Smooth muscle cell of the brain vasculature (primary cell): ENCODE data around the gene OR52B4.
"Not testable (repeated sequence)": the region's sequence is repeated elsewhere in the genome, so short reads cannot be mapped to it uniquely, and the experiment has no call there.

ENCODE experiments used
- DNase-seq: peaks from one replicate; pipeline ENCODE4 v3.0.0-alpha.2; 2012; ENCODE audit warnings: low read depth, low spot score

The OR52B4 gene

DNA sequence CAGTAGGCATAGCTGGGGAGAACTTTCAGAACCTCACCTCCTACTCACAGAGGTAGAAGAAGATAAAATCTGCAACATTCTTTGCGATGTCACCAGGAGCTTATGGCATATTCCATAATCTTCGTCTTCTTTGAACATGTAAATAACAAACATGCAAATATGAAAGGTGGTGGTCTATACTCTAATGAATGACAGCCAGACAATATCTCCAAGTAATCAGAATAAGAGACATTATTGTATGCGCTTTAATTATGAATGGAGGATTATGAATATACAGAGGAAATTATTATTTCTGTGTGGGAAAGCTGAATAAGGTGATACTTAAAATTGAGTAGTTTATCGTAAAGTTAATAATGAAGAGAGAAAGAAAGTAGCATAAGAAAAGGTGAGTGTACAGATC, at the start of gene OR52B4:
Gene OR52B4, minus strand, starts transcription at position 101 of the 400 bp plus-strand sequence. Its CDS starts 91 bp downstream, at position 10.
- no peak for DNase-seq

DNA sequence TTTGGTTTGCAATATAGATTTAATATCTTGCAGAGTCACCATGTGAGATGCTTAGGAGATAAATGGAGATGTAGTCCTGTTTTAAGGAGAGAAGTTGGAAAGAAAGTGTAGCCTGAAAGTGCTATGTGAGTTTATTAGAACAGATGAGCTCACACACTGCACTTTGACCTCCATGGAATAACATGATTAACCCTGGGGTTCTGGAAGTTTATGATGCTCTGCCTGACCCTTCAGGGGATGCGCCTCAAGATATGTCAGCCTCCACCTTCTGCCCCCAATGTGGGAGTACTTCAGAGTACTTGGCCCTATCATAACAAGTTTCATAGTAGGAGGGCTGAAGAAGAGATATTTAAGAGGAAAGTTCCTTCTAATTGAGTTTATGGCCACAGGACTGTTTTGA, 48.6 kb upstream of the OR52B4 start:
- no peak for DNase-seq

DNA sequence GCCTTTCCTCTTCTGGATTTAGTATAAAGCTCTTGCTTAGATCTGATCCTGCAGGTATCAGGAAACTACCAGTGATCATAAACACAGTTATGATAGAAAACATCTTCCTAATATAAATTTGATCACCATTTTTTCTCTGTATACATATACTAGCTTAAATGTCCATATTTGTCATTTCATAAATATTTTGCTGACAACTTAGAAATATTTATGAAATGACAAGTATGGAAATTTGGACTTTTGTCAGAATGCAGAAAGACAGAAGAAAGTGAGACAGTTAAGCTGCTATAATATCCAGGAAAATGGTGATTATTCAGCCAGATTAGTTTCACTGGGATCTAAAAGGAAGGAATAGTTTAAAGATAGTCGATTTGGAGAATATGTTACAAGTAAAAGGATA, 48.1 kb upstream of the OR52B4 start:
- no peak for DNase-seq

- not testable (repeated sequence) for DNase-seq
These were observed 38.0 kb upstream of the OR52B4 start for GRCh38 chr11:4406206-4406605.

- no peak for DNase-seq
These were observed 25.7 kb upstream of the OR52B4 start for GRCh38 chr11:4393858-4394223.

- peak; percentile 59 for DNase-seq
These were observed 25.1 kb upstream of the OR52B4 start, which contains the start of gene TRIM21 for GRCh38 chr11:4393209-4393857. TSS of gene TRIM21 (minus strand) at chr11:4393702. CDS start at chr11:4390409, 3,293 bp downstream.

- DNase-seq: no peak
These were observed 20.0 kb upstream of the OR52B4 start for GRCh38 chr11:4388221-4388620.

- DNase-seq: no peak
These were observed 18.0 kb upstream of the OR52B4 start for GRCh38 chr11:4385978-4386740.

GRCh38 chr11:4381901-4382300, 13.7 kb upstream of the OR52B4 start:
- DNase-seq: no peak

GRCh38 chr11:4375431-4376140, 7.4 kb upstream of the OR52B4 start:
- DNase-seq: no peak

DNA sequence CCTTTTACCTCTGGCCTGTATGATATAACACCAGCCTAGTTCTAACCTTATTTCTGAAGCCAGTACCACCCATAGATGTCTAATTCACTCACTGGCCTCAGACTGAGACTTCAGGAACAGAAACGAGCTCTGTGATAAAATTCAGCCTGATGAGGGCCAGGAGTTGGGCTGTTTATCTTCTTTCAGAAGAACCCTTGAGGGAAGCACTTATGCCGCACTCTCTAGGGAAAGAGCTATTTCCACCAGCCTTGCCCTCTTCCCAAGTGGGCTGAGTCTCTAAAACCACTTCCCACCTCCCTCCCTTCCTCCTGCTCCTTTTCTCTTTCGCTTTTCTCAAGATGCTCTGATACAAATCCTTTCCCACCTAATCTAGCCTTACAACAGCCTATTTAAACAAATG, 2.0 kb upstream of the OR52B4 start:
- no peak for DNase-seq

GRCh38 chr11:4348142-4348541, 20.0 kb downstream of the OR52B4 start:
- not testable (repeated sequence) for DNase-seq

- DNase-seq: not testable (repeated sequence)
These were observed 22.8 kb downstream of the OR52B4 start for GRCh38 chr11:4345366-4345765.

GRCh38 chr11:4334356-4334755, 33.8 kb downstream of the OR52B4 start:
- not testable (repeated sequence) for DNase-seq
